Erythroblast (primary cell): ENCODE measurements around the gene OLFM2.

Experiments
- GATA1 ChIP-seq: IDR thresholded peaks from 2 replicates; pipeline ENCODE4 v1.6.1; 2011; ENCODE audit warnings: low read depth, mild to moderate bottlenecking, control low read depth, low read length, moderate library complexity
- POLR2A ChIP-seq: IDR thresholded peaks from 2 replicates; pipeline ENCODE4 v1.6.1; 2011; ENCODE audit warnings: mild to moderate bottlenecking, low read length

GRCh38 chr19:9818175-9818733, 118.1 kb downstream of the OLFM2 start:
- TF ChIP-seq POLR2A = no peak
- no peak for TF ChIP-seq GATA1
